Erythroblast (primary cell): ENCODE results near the gene FBXL7.

Experiments
- GATA1 ChIP-seq: IDR thresholded peaks from 2 replicates; pipeline ENCODE4 v1.6.1; 2011; ENCODE audit warnings: low read depth, mild to moderate bottlenecking, control low read depth, low read length, moderate library complexity
- POLR2A ChIP-seq: IDR thresholded peaks from 2 replicates; pipeline ENCODE4 v1.6.1; 2011; ENCODE audit warnings: mild to moderate bottlenecking, low read length

- TF ChIP-seq POLR2A (no peak), GATA1 (no peak)
These were observed 150.3 kb downstream of the FBXL7 start for GRCh38 chr5:15650266-15650665.
